ENCODE measurements around the gene SAMD4A.
"Not testable (repeated sequence)": the region's sequence is repeated elsewhere in the genome, so short reads cannot be mapped to it uniquely, and the experiment has no call there.

Gene SAMD4A

GRCh38 chr14:54797556-54797955, 230.6 kb downstream of the SAMD4A start:
- no peak for ATAC-seq (replicated peaks)
- Mint-ChIP-seq H3K27ac (no peak overlapping the region), H3K27me3 (peaks cover 8 to 21% of the 10 kb centered on the region in 2 donors), H3K9me3 (peaks cover 12 to 13% of the 10 kb centered on the region in 2 donors), H3K4me1 (no peaks in the 10 kb centered on the region), H3K36me3 (peaks cover 5 to 7% of the 10 kb centered on the region in 2 donors), H3K4me3 (no peak overlapping the region)
- no peak for DNase-seq

GRCh38 chr14:54797986-54798385, 231.1 kb downstream of the SAMD4A start:
- ATAC-seq (replicated peaks) (no peak), DNase-seq (no peak)
- Mint-ChIP-seq H3K4me3 (no peak overlapping the region), H3K36me3 (peaks cover 5 to 7% of the 10 kb centered on the region in 2 donors), H3K4me1 (no peaks in the 10 kb centered on the region), H3K27ac (no peak overlapping the region), H3K9me3 (peaks cover 12 to 13% of the 10 kb centered on the region in 2 donors), H3K27me3 (peaks cover 8 to 21% of the 10 kb centered on the region in 2 donors)

GRCh38 chr14:54798465-54799124, 231.7 kb downstream of the SAMD4A start:
- Mint-ChIP-seq H3K36me3 (peaks cover 5 to 7% of the 10 kb centered on the region in 2 donors), H3K9me3 (peaks cover 12 to 13% of the 10 kb centered on the region in 2 donors), H3K4me3 (no peak overlapping the region), H3K27me3 (peaks cover 8 to 21% of the 10 kb centered on the region in 2 donors), H3K27ac (no peak overlapping the region), H3K4me1 (no peaks in the 10 kb centered on the region)
- DNase-seq: no peak
- no peak for ATAC-seq (replicated peaks)

GRCh38 chr14:54801482-54801881, 234.6 kb downstream of the SAMD4A start:
- H3K36me3 Mint-ChIP-seq; DNase-seq; H3K4me3 Mint-ChIP-seq; H3K27ac Mint-ChIP-seq; ATAC-seq (replicated peaks); H3K9me3 Mint-ChIP-seq: not testable (repeated sequence)
- peaks cover 16 to 40% of the 10 kb centered on the region in 2 donors for H3K27me3 Mint-ChIP-seq
- H3K4me1 Mint-ChIP-seq: peaks cover 5 to 11% of the 10 kb centered on the region in 2 donors

DNA sequence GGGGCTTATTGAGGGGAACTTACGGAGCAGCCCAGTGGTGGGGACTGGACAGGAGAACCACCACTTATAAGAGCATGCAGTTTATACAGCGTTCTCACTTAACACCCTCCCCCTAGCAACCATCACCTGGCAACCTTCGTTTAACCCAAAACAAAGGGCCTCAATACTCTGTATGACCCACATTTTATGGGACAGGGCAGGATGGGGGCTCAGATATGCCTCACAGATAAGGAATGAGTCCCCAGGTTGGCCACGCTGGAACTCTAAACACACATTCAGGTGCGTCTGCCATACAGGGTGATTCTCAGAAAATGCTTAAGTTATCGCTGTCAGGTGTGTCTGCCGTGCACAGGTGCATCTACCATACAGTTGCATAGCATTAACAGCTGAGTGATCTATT, 236.5 kb downstream of the SAMD4A start:
- peaks cover 5 to 11% of the 10 kb centered on the region in 2 donors for H3K4me1 Mint-ChIP-seq
- DNase-seq: no peak
- no peaks in the 10 kb centered on the region for H3K36me3 Mint-ChIP-seq
- peaks cover 16 to 40% of the 10 kb centered on the region in 2 donors for H3K27me3 Mint-ChIP-seq
- no peak overlapping the region for H3K4me3 Mint-ChIP-seq
- no peak overlapping the region for H3K27ac Mint-ChIP-seq
- ATAC-seq (replicated peaks): no peak
- H3K9me3 Mint-ChIP-seq: peaks cover 0 to 3% of the 10 kb centered on the region in 2 donors

GRCh38 chr14:54803926-54804537, 237.1 kb downstream of the SAMD4A start:
- ATAC-seq (replicated peaks): no peak
- no peak overlapping the region for H3K4me3 Mint-ChIP-seq
- DNase-seq: no peak
- peaks cover 16 to 40% of the 10 kb centered on the region in 2 donors for H3K27me3 Mint-ChIP-seq
- H3K27ac Mint-ChIP-seq: no peak overlapping the region
- H3K36me3 Mint-ChIP-seq: no peaks in the 10 kb centered on the region
- peaks cover 0 to 3% of the 10 kb centered on the region in 2 donors for H3K9me3 Mint-ChIP-seq
- peaks cover 5 to 11% of the 10 kb centered on the region in 2 donors for H3K4me1 Mint-ChIP-seq

DNA sequence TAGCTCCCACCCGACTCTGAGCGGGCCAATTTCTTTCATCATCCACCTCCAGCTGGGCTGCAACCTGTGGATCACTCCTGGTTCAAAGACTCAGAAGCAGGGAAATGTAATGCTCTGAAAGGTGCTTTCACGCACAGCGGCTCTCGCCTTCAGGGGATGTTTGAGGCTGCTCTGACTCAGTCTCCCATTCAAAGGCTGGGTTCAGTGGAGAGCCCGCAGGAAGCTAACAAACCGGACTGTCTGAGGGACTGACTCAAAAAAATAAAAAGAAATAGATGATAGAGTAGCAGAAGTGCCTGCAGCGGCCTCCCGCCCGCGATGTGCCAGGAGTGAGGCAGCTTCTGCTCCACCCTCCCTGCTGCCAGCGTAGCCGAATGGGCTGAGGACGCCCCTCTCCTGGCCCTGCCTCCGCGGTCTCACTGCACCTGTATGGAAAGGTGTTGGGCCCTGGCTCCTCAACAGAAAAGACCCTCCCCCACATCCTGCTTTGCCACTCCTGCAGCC, 237.7 kb downstream of the SAMD4A start:
- no peak for DNase-seq
- H3K4me1 Mint-ChIP-seq: peaks cover 5 to 11% of the 10 kb centered on the region in 2 donors
- peaks cover 16 to 40% of the 10 kb centered on the region in 2 donors for H3K27me3 Mint-ChIP-seq
- H3K27ac Mint-ChIP-seq: no peak overlapping the region
- no peak overlapping the region for H3K4me3 Mint-ChIP-seq
- peaks cover 0 to 3% of the 10 kb centered on the region in 2 donors for H3K9me3 Mint-ChIP-seq
- ATAC-seq (replicated peaks): no peak
- no peaks in the 10 kb centered on the region for H3K36me3 Mint-ChIP-seq

- peak in 1 of 2 donors; percentile 10 for ATAC-seq (replicated peaks)
- no peaks in the 10 kb centered on the region for H3K36me3 Mint-ChIP-seq
- H3K27me3 Mint-ChIP-seq: peaks cover 13 to 39% of the 10 kb centered on the region in 2 donors
- no peak overlapping the region for H3K4me3 Mint-ChIP-seq
- no peak for DNase-seq
- H3K27ac Mint-ChIP-seq: no peak overlapping the region
- H3K9me3 Mint-ChIP-seq: peaks cover 0 to 3% of the 10 kb centered on the region in 2 donors
- peaks cover 5 to 11% of the 10 kb centered on the region in 2 donors for H3K4me1 Mint-ChIP-seq
These were observed 238.1 kb downstream of the SAMD4A start for GRCh38 chr14:54805070-54805444.

DNA sequence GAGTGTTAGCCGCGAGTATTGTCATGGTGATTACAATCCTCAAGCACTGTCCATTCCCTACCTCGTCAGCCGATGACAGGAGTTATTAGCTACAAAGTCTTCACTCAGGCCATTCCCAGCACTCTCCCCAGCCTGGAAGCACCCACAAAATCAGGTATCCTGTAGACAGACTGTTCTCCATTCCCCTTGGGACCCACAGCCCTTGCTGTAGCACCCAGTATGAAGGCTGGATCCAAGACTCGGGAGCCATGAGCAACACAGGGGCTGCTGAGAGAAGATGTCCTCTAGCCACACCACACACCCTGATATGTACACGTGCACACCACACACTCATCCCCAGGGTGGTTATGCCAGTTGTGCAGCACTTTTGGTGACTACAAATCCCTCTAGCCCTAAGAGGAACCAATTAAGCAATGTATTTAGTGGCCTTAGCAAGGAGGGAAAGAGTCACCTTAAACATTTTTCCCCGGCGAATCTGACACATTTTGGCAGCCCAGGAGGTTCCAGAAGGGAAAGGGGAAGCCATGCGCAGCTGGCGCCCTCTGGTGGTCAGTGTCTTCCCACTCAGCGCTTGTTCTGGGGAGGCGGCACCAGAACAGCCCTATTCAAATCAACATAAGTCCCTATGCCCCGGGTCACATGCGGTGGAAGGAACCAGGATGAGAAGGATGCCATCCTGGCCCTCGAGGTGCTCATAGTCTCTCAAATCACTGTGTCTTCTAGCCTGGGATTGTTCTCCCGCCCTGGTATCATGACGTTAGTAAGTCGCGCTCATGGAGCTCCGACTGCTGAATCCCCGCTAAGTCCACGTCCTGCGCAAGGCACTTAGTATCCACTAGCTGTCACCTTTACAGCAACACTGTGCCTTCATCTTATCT, 238.8 kb downstream of the SAMD4A start:
- Mint-ChIP-seq H3K9me3 (peaks cover 0 to 3% of the 10 kb centered on the region in 2 donors), H3K4me3 (no peak overlapping the region), H3K4me1 (peaks cover 5 to 11% of the 10 kb centered on the region in 2 donors), H3K27ac (no peak overlapping the region), H3K27me3 (peaks cover 15 to 33% of the 10 kb centered on the region in 2 donors), H3K36me3 (no peaks in the 10 kb centered on the region)
- DNase-seq: peak; percentile 63
- ATAC-seq (replicated peaks): peak; percentile 91 to 92

DNA sequence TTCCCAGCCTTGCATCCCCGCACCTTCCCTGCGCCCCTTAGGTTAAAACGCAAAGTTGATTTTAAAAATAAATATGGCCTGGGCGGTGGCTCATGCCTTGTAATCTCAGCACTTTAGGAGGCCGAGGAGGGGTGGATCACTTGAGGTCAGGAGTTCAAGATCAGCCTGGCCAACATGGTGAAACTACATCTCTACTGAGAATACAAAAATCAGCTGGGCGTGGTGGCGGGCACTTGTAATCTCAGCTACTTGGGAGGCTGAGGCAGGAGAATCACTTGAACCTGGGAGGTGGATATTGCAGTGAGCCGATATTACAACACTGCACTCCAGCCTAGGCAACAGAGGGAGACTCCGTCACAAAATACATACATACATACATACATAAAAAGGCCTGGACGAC, 239.7 kb downstream of the SAMD4A start:
- H3K4me3 Mint-ChIP-seq: no peak overlapping the region
- peaks cover 0 to under 1% of the 10 kb centered on the region in 2 donors for H3K9me3 Mint-ChIP-seq
- DNase-seq (no peak), ATAC-seq (replicated peaks) (no peak)
- H3K27me3 Mint-ChIP-seq: peaks cover 15 to 25% of the 10 kb centered on the region in 2 donors
- peaks cover 5 to 11% of the 10 kb centered on the region in 2 donors for H3K4me1 Mint-ChIP-seq
- no peak overlapping the region for H3K27ac Mint-ChIP-seq
- no peaks in the 10 kb centered on the region for H3K36me3 Mint-ChIP-seq

DNA sequence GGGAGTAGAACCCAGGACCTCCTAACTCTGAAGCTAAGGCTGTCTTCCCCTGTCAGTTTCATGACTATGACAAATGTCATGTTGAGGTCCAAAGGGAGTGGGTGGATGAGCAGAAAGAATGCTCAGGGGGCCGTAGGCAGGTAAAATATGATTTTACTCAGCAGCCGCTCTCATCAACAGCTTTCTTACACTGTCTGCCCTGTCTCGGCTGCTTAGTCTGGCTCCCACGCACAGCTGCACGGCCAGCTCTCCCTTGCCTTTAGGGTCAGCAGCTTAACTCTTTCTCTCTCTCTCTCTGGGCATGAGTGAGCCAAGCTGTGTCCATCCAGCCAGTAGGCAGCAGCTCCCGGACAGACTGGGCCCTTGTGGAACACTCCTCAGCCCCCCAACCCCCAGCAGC, 240.5 kb downstream of the SAMD4A start:
- H3K4me1 Mint-ChIP-seq: peaks cover 5 to 11% of the 10 kb centered on the region in 2 donors
- H3K27ac Mint-ChIP-seq: no peak overlapping the region
- H3K36me3 Mint-ChIP-seq: no peaks in the 10 kb centered on the region
- H3K9me3 Mint-ChIP-seq: no peaks in the 10 kb centered on the region
- no peak for ATAC-seq (replicated peaks)
- no peak overlapping the region for H3K4me3 Mint-ChIP-seq
- DNase-seq: no peak
- peaks cover 13 to 20% of the 10 kb centered on the region in 2 donors for H3K27me3 Mint-ChIP-seq

DNA sequence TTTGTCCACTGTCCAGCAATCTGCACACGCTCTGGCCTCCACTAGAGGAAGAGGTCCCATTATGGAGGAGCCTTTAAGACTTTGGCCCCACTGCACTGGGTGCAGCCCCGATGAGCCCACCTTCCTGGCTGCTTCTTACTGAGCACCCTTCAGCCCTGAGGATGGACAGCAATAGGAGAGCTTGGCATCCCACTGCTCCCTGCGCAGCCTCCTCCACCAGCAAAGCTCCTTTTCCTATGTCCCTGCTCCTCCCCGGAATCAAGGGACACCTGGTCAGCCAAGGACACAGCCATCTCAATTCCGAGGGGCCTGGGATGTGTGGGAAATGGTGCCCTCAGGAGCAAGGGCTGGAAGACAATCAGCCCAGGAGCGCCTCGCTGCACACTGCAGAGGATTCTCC, 241.0 kb downstream of the SAMD4A start:
- no peaks in the 10 kb centered on the region for H3K36me3 Mint-ChIP-seq
- DNase-seq (no peak), ATAC-seq (replicated peaks) (no peak)
- peaks cover 13 to 20% of the 10 kb centered on the region in 2 donors for H3K27me3 Mint-ChIP-seq
- H3K4me3 Mint-ChIP-seq: no peak overlapping the region
- H3K4me1 Mint-ChIP-seq: peaks cover 5 to 11% of the 10 kb centered on the region in 2 donors
- H3K9me3 Mint-ChIP-seq: no peaks in the 10 kb centered on the region
- H3K27ac Mint-ChIP-seq: no peak overlapping the region

DNA sequence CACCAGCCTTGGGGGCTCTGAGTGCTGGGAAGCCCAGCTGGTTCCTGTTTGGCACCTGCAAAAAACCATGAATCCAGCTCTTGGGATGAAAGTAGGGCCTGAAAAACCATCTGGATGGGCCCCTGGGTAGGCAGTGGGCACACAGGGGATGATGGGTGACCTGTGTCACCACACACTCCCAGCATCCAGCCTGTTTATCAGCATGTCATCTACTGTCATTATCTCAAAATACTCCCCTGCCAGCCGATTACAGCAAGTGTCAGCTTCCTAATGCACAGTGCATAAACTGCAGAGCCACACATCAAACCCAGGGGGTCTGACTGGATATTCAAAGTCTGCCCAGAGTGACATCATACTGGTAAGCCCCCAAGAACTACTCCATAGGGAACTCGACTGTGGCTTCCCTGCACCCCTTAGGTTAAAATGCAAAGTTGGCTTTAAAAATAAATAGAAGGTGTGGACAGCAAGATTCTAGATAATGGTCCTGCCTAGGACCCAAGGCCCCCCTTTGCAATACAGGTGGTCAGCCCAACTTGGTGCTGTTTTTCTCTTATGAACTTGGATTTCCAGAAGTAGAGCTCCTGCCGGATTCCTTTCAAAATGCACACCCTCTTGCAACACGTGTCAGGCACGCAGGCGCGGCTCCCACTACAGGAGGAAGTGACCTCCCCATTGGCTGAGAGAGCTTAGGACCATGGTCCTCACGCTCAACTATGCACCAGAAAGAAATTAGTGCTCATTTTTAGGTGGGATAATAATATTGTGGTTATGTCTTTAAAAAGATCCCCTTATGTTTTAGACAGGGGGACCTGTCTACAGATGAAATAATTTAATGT, 241.6 kb downstream of the SAMD4A start:
- Mint-ChIP-seq H3K27me3 (peaks cover 13 to 20% of the 10 kb centered on the region in 2 donors), H3K27ac (no peak overlapping the region), H3K9me3 (no peaks in the 10 kb centered on the region), H3K4me3 (no peak overlapping the region), H3K36me3 (no peaks in the 10 kb centered on the region), H3K4me1 (peaks cover 7 to 11% of the 10 kb centered on the region in 2 donors)
- no peak for DNase-seq
- no peak for ATAC-seq (replicated peaks)

All from stimulated activated naive B cell treated with anti-CD40 and anti-IgM and Interleukin-4, amounts not matched to agents 10 μg/mL and 1 μg/mL and 100 μg/mL, for 72 hours (primary cell).